A673 (cell line): ENCODE measurements around the gene ISG15.

Experiments
- CTCF ChIP-seq: fragments of 300-800, 200-600 bp; sonication (generic); conservative IDR thresholded peaks from 2 replicates; pipeline ENCODE4 v1.5.1; 2017; ENCODE audit warnings: low read depth, mild to moderate bottlenecking, antibody characterized with exemption, low read length, moderate library complexity, mixed read lengths
- EZH2 ChIP-seq: fragments of 200-600 bp; sonication (generic); IDR thresholded peaks from 2 replicates; pipeline ENCODE4 v1.6.1; 2017; ENCODE audit warnings: borderline replicate concordance, low read depth, mild to moderate bottlenecking, mixed read lengths, antibody characterized with exemption, low read length; ENCODE audit not compliant: poor library complexity, severe bottlenecking

- no peak for TF ChIP-seq CTCF
- TF ChIP-seq EZH2 = no peak
Observed at GRCh38 chr1:1021920-1022259, 8.6 kb downstream of the ISG15 start.
